NCI-H1694 treated with DMSO at 0.1 percent for 48 hours (cell line): Measurements from ENCODE around the gene NHERF1.

Experiments
- DNase-seq: peaks from one replicate; lab custom pipeline; 2025; lab: John Stamatoyannopoulos, UW

NHERF1 gene

GRCh38 chr17:74749279-74750038 is 1.0 kb downstream of the NHERF1 start:
- no peak for DNase-seq

GRCh38 chr17:74750039-74750326 is 1.6 kb downstream of the NHERF1 start:
- no peak for DNase-seq

- DNase-seq, result no peak
These were observed 2.1 kb downstream of the NHERF1 start for GRCh38 chr17:74750327-74751069.

- DNase-seq, result no peak
These were observed 4.0 kb downstream of the NHERF1 start for GRCh38 chr17:74752415-74752814.

- DNase-seq, result no peak
These were observed 4.5 kb downstream of the NHERF1 start for GRCh38 chr17:74752822-74753401.

- DNase-seq, result no peak
These were observed 6.4 kb downstream of the NHERF1 start for GRCh38 chr17:74754832-74755231.

- no peak for DNase-seq
These were observed 7.1 kb downstream of the NHERF1 start for GRCh38 chr17:74755533-74755932.

- no peak for DNase-seq
These were observed 8.5 kb downstream of the NHERF1 start for GRCh38 chr17:74756891-74757290.

GRCh38 chr17:74757502-74757901 is 9.1 kb downstream of the NHERF1 start:
- DNase-seq, result no peak

GRCh38 chr17:74757931-74758847 is 9.8 kb downstream of the NHERF1 start:
- DNase-seq, result no peak

GRCh38 chr17:74758848-74759168 is 10.4 kb downstream of the NHERF1 start:
- DNase-seq, result peak; percentile 41

- DNase-seq, result no peak
These were observed 10.9 kb downstream of the NHERF1 start for GRCh38 chr17:74759243-74759801.

- no peak for DNase-seq
These were observed 11.5 kb downstream of the NHERF1 start for GRCh38 chr17:74759941-74760340.

GRCh38 chr17:74760404-74761105 is 12.1 kb downstream of the NHERF1 start:
- DNase-seq, result peak; percentile 36

GRCh38 chr17:74761419-74761818 is 13.0 kb downstream of the NHERF1 start:
- no peak for DNase-seq

- DNase-seq, result no peak
These were observed 13.5 kb downstream of the NHERF1 start for GRCh38 chr17:74761931-74762330.

- DNase-seq, result no peak
These were observed 15.3 kb downstream of the NHERF1 start for GRCh38 chr17:74763565-74764387.

GRCh38 chr17:74764751-74765286 is 16.4 kb downstream of the NHERF1 start:
- no peak for DNase-seq

GRCh38 chr17:74766413-74766812 is 18.0 kb downstream of the NHERF1 start:
- DNase-seq, result no peak

- DNase-seq, result no peak
These were observed 18.7 kb downstream of the NHERF1 start for GRCh38 chr17:74767111-74767516.
